ENCODE measurements around the gene ACADVL.

DNA sequence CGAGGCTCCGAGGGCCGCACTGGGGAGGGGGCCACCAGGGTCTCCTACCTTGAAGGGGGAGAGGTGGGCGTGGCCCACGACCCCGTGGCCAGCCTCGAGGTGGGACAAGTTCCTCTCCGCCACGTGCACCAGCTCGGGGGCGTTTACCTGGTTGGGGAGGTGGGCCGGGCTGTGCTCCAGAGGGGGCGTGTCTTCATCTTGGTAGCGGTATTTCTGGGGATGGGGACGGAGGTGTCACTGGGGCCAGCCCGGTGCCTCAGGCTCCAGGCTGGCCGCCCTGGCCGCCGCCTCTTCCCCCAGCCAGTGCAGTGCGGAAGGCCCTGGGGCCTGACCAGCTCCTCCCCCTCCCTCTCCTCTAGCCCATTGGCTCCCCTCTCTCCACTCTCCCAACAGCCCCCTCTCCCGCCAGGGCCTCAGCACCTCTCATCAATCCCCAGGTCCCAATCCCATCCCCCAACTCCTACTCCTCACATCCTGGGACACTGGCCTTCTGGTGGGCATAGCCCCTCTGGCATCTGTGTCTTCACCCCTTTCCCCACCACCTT, 11.6 kb upstream of the ACADVL start:
- TF ChIP-seq, protein P1, sequence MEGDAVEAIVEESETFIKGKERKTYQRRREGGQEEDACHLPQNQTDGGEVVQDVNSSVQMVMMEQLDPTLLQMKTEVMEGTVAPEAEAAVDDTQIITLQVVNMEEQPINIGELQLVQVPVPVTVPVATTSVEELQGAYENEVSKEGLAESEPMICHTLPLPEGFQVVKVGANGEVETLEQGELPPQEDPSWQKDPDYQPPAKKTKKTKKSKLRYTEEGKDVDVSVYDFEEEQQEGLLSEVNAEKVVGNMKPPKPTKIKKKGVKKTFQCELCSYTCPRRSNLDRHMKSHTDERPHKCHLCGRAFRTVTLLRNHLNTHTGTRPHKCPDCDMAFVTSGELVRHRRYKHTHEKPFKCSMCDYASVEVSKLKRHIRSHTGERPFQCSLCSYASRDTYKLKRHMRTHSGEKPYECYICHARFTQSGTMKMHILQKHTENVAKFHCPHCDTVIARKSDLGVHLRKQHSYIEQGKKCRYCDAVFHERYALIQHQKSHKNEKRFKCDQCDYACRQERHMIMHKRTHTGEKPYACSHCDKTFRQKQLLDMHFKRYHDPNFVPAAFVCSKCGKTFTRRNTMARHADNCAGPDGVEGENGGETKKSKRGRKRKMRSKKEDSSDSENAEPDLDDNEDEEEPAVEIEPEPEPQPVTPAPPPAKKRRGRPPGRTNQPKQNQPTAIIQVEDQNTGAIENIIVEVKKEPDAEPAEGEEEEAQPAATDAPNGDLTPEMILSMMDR (IDR thresholded peaks at IDR 0.05; ENCODE audit: insufficient read depth, low read length) = no peak
- TF ChIP-seq, protein P2, sequence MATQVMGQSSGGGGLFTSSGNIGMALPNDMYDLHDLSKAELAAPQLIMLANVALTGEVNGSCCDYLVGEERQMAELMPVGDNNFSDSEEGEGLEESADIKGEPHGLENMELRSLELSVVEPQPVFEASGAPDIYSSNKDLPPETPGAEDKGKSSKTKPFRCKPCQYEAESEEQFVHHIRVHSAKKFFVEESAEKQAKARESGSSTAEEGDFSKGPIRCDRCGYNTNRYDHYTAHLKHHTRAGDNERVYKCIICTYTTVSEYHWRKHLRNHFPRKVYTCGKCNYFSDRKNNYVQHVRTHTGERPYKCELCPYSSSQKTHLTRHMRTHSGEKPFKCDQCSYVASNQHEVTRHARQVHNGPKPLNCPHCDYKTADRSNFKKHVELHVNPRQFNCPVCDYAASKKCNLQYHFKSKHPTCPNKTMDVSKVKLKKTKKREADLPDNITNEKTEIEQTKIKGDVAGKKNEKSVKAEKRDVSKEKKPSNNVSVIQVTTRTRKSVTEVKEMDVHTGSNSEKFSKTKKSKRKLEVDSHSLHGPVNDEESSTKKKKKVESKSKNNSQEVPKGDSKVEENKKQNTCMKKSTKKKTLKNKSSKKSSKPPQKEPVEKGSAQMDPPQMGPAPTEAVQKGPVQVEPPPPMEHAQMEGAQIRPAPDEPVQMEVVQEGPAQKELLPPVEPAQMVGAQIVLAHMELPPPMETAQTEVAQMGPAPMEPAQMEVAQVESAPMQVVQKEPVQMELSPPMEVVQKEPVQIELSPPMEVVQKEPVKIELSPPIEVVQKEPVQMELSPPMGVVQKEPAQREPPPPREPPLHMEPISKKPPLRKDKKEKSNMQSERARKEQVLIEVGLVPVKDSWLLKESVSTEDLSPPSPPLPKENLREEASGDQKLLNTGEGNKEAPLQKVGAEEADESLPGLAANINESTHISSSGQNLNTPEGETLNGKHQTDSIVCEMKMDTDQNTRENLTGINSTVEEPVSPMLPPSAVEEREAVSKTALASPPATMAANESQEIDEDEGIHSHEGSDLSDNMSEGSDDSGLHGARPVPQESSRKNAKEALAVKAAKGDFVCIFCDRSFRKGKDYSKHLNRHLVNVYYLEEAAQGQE (IDR thresholded peaks at IDR 0.05; ENCODE audit: insufficient replicate concordance, low read depth) = no peak
- no peak for TF ChIP-seq GABPA (IDR thresholded peaks at IDR 0.05; ENCODE audit: low read depth)

Data from HL-60 (cell line).